Neural cell (in vitro differentiated cells): Measurements from ENCODE around the gene TTC13. TPM values are rescaled to one million over a fixed set of nuclear protein-coding genes. Genes with fewer than 3 reads are reported as not detected.
"Not testable (repeated sequence)": the region's sequence is repeated elsewhere in the genome, so short reads cannot be mapped to it uniquely, and the experiment has no call there.

Experiments
- H2AFZ ChIP-seq: fragments of 200-600, 300-800 bp; sonication (generic), shearing (Covaris generic); 2 replicates; pipeline ENCODE4 v1.6.0; 2014; ENCODE audit warnings: low read depth, mild to moderate bottlenecking, antibody characterized with exemption, low read length, moderate library complexity
- H3F3A ChIP-seq: fragments of 200-600 bp; shearing (Covaris generic); 2 replicates; pipeline ENCODE4 v1.6.1; 2016; ENCODE audit warnings: mild to moderate bottlenecking, moderate library complexity, mixed read lengths, antibody characterized with exemption, low read length; ENCODE audit not compliant: insufficient read depth, poor library complexity, severe bottlenecking
- H3K27ac ChIP-seq: fragments of 200-600, 300-800 bp; sonication (generic), shearing (Covaris generic); 2 replicates; pipeline ENCODE4 v1.5.1; 2014; ENCODE audit warnings: mild to moderate bottlenecking, low read length, moderate library complexity
- H3K27me3 ChIP-seq: fragments of 300-800, 200-600 bp; sonication (generic), shearing (Covaris generic); 2 replicates; pipeline ENCODE4 v1.6.0; 2014; ENCODE audit warnings: mild to moderate bottlenecking, low read depth, low read length, moderate library complexity; ENCODE audit not compliant: insufficient read depth
- H3K36me3 ChIP-seq: fragments of 300-800, 200-600 bp; sonication (generic), shearing (Covaris generic); 2 replicates; pipeline ENCODE4 v1.5.1; 2014; ENCODE audit warnings: mild to moderate bottlenecking, antibody characterized with exemption, low read length, moderate library complexity; ENCODE audit not compliant: insufficient read depth
- H3K4me2 ChIP-seq: fragments of 300-800, 200-600 bp; sonication (generic), shearing (Covaris generic); 2 replicates; pipeline ENCODE4 v1.6.0; 2014; ENCODE audit warnings: mild to moderate bottlenecking, low read length
- H3K4me3 ChIP-seq: fragments of 300-800, 200-600 bp; sonication (generic), shearing (Covaris generic); 2 replicates; pipeline ENCODE4 v1.5.1; 2014; ENCODE audit warnings: mild to moderate bottlenecking, low read length, moderate library complexity
- H3K79me2 ChIP-seq: fragments of 200-600 bp; shearing (Covaris generic); replicated peaks from 2 replicates; pipeline ENCODE4 v1.6.0; 2014; ENCODE audit warnings: mild to moderate bottlenecking, low read length, moderate library complexity; ENCODE audit not compliant: insufficient read depth
- H3K9ac ChIP-seq: fragments of 300-800, 200-600 bp; sonication (generic), shearing (Covaris generic); 2 replicates; pipeline ENCODE4 v1.6.1; 2016; ENCODE audit warnings: mild to moderate bottlenecking, low read length, mixed read lengths
- H3K9me2 ChIP-seq: fragments of 200-600 bp; shearing (Covaris generic); 2 replicates; pipeline ENCODE4 v1.6.1; 2016; ENCODE audit warnings: mild to moderate bottlenecking, low read length, mixed read lengths; ENCODE audit not compliant: insufficient read depth
- H3K9me3 ChIP-seq: fragments of 200-600, 300-800 bp; sonication (generic), shearing (Covaris generic); 2 replicates; pipeline ENCODE4 v1.6.1; 2016; ENCODE audit warnings: mild to moderate bottlenecking, mixed run types, low read length, moderate library complexity, mixed read lengths
- H4K20me1 ChIP-seq: fragments of 200-600 bp; shearing (Covaris generic); 2 replicates; pipeline ENCODE4 v1.6.1; 2016; ENCODE audit warnings: mild to moderate bottlenecking, mixed run types; ENCODE audit not compliant: insufficient read depth
- EP300 ChIP-seq: fragments of 450-650 bp; conservative IDR thresholded peaks from 2 replicates; pipeline ENCODE4 v1.6.1; 2014; ENCODE audit warnings: antibody characterized with exemption, mild to moderate bottlenecking, moderate library complexity; ENCODE audit not compliant: poor library complexity, severe bottlenecking
- EZH2 ChIP-seq: fragments of 200-600, 300-800 bp; shearing (Covaris generic), sonication (generic); IDR thresholded peaks from 2 replicates; pipeline ENCODE4 v1.6.1; 2014; ENCODE audit warnings: antibody characterized with exemption, low read length, borderline replicate concordance, mild to moderate bottlenecking; ENCODE audit not compliant: insufficient read depth, poor library complexity, severe bottlenecking
- MXI1 ChIP-seq: fragments of 450-650 bp; conservative IDR thresholded peaks from 2 replicates; pipeline ENCODE4 v1.6.1; 2014; ENCODE audit warnings: antibody characterized with exemption, mild to moderate bottlenecking; ENCODE audit not compliant: poor library complexity, severe bottlenecking
- POLR2AphosphoS5 ChIP-seq: IDR thresholded peaks from 2 replicates; pipeline ENCODE4 v1.6.1; 2012
- RAD21 ChIP-seq: fragments of 450-650 bp; conservative IDR thresholded peaks from 2 replicates; pipeline ENCODE4 v1.6.1; 2014; ENCODE audit warnings: antibody characterized with exemption, mild to moderate bottlenecking, moderate library complexity
- SMC3 ChIP-seq: fragments of 450-650 bp; conservative IDR thresholded peaks from 2 replicates; pipeline ENCODE4 v1.6.1; 2014; ENCODE audit warnings: antibody characterized with exemption, mild to moderate bottlenecking, moderate library complexity; ENCODE audit not compliant: poor library complexity
- TAF1 ChIP-seq: IDR thresholded peaks from 2 replicates; pipeline ENCODE4 v1.6.1; 2012; ENCODE audit warnings: low read depth
- polyA plus RNA-seq: library from polyadenylated mRNA; depleted of rRNA; stranded (reverse); fragments of >200 nt; gene quantifications from 2 replicates; pipeline ENCODE4 v1.2.3, GENCODE V29; 2014
- TF ChIP-seq, protein P1 (sequence below): IDR thresholded peaks from 2 replicates; pipeline ENCODE4 v1.6.1; 2012; ENCODE audit warnings: borderline replicate concordance
- TF ChIP-seq, protein P2 (sequence below): fragments of 450-650 bp; IDR thresholded peaks from 2 replicates; pipeline ENCODE4 v1.5.1; 2014; ENCODE audit warnings: antibody characterized with exemption, mild to moderate bottlenecking, moderate library complexity; ENCODE audit not compliant: poor library complexity, severe bottlenecking

The TTC13 gene
- polyA plus RNA-seq, 1 donor from 2014 or later, result 33.8 TPM

DNA sequence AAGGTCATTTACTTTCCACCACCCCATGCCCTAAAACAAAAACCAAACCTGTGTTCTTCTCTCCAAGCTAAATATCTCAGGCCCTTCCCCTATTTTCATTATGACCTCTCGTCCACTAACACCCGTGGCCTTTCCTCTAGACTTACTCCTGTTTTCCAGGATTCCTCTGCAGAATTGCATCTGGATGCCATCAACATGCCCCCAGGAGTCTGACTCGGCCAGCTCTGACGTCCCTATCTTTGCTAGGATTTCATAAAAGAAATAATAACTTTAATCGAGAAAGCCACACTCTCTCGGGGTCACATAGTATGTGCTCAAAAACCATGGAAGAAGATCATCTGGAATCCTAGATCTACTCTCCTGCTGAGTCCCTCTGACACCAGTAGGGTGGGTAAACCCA lies 47.9 kb upstream of the TTC13 start:
- no peak overlapping the region for H2AFZ ChIP-seq
- no peaks in the 10 kb centered on the region for H3K27me3 ChIP-seq
- no peak overlapping the region for H3K4me3 ChIP-seq
- H3K9ac ChIP-seq, result no peak overlapping the region
- no peak overlapping the region for H3K4me2 ChIP-seq
- no peaks in the 10 kb centered on the region for H3K9me2 ChIP-seq
- H4K20me1 ChIP-seq, result no peaks in the 10 kb centered on the region
- no peaks in the 10 kb centered on the region for H3K79me2 ChIP-seq
- H3F3A ChIP-seq, result no peaks in the 10 kb centered on the region
- H3K27ac ChIP-seq, result no peak overlapping the region
- no peaks in the 10 kb centered on the region for H3K9me3 ChIP-seq
- TF ChIP-seq RAD21 (no peak), EP300 (no peak), SMC3 (no peak), MXI1 (no peak), EZH2 (no peak), TAF1 (no peak), POLR2AphosphoS5 (no peak)
- TF ChIP-seq, protein P1, sequence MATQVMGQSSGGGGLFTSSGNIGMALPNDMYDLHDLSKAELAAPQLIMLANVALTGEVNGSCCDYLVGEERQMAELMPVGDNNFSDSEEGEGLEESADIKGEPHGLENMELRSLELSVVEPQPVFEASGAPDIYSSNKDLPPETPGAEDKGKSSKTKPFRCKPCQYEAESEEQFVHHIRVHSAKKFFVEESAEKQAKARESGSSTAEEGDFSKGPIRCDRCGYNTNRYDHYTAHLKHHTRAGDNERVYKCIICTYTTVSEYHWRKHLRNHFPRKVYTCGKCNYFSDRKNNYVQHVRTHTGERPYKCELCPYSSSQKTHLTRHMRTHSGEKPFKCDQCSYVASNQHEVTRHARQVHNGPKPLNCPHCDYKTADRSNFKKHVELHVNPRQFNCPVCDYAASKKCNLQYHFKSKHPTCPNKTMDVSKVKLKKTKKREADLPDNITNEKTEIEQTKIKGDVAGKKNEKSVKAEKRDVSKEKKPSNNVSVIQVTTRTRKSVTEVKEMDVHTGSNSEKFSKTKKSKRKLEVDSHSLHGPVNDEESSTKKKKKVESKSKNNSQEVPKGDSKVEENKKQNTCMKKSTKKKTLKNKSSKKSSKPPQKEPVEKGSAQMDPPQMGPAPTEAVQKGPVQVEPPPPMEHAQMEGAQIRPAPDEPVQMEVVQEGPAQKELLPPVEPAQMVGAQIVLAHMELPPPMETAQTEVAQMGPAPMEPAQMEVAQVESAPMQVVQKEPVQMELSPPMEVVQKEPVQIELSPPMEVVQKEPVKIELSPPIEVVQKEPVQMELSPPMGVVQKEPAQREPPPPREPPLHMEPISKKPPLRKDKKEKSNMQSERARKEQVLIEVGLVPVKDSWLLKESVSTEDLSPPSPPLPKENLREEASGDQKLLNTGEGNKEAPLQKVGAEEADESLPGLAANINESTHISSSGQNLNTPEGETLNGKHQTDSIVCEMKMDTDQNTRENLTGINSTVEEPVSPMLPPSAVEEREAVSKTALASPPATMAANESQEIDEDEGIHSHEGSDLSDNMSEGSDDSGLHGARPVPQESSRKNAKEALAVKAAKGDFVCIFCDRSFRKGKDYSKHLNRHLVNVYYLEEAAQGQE, result no peak
- TF ChIP-seq, protein P2, sequence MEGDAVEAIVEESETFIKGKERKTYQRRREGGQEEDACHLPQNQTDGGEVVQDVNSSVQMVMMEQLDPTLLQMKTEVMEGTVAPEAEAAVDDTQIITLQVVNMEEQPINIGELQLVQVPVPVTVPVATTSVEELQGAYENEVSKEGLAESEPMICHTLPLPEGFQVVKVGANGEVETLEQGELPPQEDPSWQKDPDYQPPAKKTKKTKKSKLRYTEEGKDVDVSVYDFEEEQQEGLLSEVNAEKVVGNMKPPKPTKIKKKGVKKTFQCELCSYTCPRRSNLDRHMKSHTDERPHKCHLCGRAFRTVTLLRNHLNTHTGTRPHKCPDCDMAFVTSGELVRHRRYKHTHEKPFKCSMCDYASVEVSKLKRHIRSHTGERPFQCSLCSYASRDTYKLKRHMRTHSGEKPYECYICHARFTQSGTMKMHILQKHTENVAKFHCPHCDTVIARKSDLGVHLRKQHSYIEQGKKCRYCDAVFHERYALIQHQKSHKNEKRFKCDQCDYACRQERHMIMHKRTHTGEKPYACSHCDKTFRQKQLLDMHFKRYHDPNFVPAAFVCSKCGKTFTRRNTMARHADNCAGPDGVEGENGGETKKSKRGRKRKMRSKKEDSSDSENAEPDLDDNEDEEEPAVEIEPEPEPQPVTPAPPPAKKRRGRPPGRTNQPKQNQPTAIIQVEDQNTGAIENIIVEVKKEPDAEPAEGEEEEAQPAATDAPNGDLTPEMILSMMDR, result no peak
- H3K36me3 ChIP-seq, result no peaks in the 10 kb centered on the region

DNA sequence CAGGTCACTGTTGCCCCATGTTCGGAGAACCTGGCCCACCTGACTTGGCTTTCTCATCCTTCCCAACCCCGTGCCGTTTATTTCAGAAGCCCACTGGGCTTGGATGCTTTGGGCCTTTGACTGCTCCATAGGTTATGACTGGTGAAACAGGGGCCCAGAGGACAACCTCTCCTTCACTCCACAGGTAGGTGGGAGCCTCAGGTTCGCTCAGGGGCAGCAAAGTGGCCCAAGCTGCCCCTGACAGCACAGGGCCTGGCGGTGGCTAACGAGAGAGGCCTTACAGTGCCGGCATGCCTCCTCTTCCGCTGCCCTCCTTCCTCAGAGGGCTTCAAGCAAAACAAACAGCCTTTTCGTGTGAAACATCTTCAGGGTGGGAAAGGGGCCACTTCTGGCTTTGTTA lies 44.5 kb upstream of the TTC13 start:
- no peaks in the 10 kb centered on the region for H3K79me2 ChIP-seq
- H3K9me2 ChIP-seq, result no peaks in the 10 kb centered on the region
- no peak overlapping the region for H3K27ac ChIP-seq
- TF ChIP-seq RAD21, result no peak
- no peak for TF ChIP-seq TAF1
- TF ChIP-seq, protein P2, result no peak
- TF ChIP-seq EP300, result no peak
- TF ChIP-seq SMC3, result no peak
- TF ChIP-seq, protein P1, result no peak
- no peak for TF ChIP-seq POLR2AphosphoS5
- no peak for TF ChIP-seq MXI1
- TF ChIP-seq EZH2, result no peak
- no peaks in the 10 kb centered on the region for H3K9me3 ChIP-seq
- H2AFZ ChIP-seq, result no peak overlapping the region
- no peak overlapping the region for H3K4me2 ChIP-seq
- H3K27me3 ChIP-seq, result no peaks in the 10 kb centered on the region
- no peaks in the 10 kb centered on the region for H4K20me1 ChIP-seq
- no peak overlapping the region for H3K9ac ChIP-seq
- no peak overlapping the region for H3K4me3 ChIP-seq
- no peaks in the 10 kb centered on the region for H3F3A ChIP-seq
- no peaks in the 10 kb centered on the region for H3K36me3 ChIP-seq

DNA sequence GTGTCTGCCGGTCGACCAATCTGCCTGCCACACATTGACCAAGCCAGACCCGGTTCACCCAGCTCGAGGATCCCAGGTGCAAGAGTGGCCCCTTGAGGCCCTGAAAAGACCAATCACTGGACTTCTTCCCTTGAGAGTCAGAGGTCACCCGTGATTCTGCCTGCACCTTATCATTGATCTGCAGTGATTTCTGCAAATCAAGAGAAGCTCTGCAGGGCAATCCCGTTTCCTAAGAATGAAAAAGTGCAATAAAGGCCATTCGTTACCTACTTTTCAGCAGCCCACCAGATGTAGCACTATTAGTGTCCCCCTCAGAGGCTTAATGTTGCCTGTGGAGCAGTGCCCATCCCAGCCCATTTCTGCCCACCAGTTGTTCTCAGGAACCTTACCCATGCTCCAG lies 43.9 kb upstream of the TTC13 start:
- H4K20me1 ChIP-seq, result not testable (repeated sequence)

More for the DNA sequence above, 43.9 kb upstream of the TTC13 start:
- H3K79me2 ChIP-seq, H3K27me3 ChIP-seq, H3K4me2 ChIP-seq, H3K27ac ChIP-seq, H3K36me3 ChIP-seq, H2AFZ ChIP-seq, H3K4me3 ChIP-seq, H3F3A ChIP-seq, H3K9ac ChIP-seq, H3K9me2 ChIP-seq, H3K9me3 ChIP-seq: not testable (repeated sequence)
